GM13977 (cell line): ENCODE measurements around the gene PKIB.

Experiments
- DNase-seq: peaks from one replicate; pipeline ENCODE4 v3.0.0; 2012; ENCODE audit warnings: low spot score
- in situ Hi-C: fragments of 300-500 bp; cut with MboI; formaldehyde crosslinking; loops from one replicate; pipeline ENCODE4 v1.12.0; 2022; ENCODE audit warnings: low sequenced_read_pairs, low pct_unique_long_range_greater_than_20kb, mixed read lengths, inconsistent platforms; ENCODE audit not compliant: unreplicated experiment
- TF ChIP-seq, protein P1 (sequence below): IDR thresholded peaks from 2 replicates; pipeline ENCODE4 v1.5.1; 2012; ENCODE audit warnings: mild to moderate bottlenecking, control low read depth; ENCODE audit not compliant: insufficient read depth; ENCODE audit errors: extremely low read depth, missing control alignments

The PKIB gene

GRCh38 chr6:122755901-122756300 lies 145.7 kb downstream of the PKIB start:
- in situ Hi-C loops: no loop called here
- no peak for DNase-seq
- TF ChIP-seq, protein P1, sequence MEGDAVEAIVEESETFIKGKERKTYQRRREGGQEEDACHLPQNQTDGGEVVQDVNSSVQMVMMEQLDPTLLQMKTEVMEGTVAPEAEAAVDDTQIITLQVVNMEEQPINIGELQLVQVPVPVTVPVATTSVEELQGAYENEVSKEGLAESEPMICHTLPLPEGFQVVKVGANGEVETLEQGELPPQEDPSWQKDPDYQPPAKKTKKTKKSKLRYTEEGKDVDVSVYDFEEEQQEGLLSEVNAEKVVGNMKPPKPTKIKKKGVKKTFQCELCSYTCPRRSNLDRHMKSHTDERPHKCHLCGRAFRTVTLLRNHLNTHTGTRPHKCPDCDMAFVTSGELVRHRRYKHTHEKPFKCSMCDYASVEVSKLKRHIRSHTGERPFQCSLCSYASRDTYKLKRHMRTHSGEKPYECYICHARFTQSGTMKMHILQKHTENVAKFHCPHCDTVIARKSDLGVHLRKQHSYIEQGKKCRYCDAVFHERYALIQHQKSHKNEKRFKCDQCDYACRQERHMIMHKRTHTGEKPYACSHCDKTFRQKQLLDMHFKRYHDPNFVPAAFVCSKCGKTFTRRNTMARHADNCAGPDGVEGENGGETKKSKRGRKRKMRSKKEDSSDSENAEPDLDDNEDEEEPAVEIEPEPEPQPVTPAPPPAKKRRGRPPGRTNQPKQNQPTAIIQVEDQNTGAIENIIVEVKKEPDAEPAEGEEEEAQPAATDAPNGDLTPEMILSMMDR: no peak

- in situ Hi-C loops: no loop called here
- DNase-seq: no peak
- TF ChIP-seq, protein P1: no peak
Observed at GRCh38 chr6:122758927-122759334, 148.7 kb downstream of the PKIB start.

GRCh38 chr6:122760330-122760729 lies 150.1 kb downstream of the PKIB start:
- TF ChIP-seq, protein P1: no peak
- no peak for DNase-seq
- in situ Hi-C loops: no loop called here

- no peak for DNase-seq
- in situ Hi-C loops: no loop called here
- TF ChIP-seq, protein P1: no peak
Observed at GRCh38 chr6:122766256-122766655, 156.1 kb downstream of the PKIB start.

DNA sequence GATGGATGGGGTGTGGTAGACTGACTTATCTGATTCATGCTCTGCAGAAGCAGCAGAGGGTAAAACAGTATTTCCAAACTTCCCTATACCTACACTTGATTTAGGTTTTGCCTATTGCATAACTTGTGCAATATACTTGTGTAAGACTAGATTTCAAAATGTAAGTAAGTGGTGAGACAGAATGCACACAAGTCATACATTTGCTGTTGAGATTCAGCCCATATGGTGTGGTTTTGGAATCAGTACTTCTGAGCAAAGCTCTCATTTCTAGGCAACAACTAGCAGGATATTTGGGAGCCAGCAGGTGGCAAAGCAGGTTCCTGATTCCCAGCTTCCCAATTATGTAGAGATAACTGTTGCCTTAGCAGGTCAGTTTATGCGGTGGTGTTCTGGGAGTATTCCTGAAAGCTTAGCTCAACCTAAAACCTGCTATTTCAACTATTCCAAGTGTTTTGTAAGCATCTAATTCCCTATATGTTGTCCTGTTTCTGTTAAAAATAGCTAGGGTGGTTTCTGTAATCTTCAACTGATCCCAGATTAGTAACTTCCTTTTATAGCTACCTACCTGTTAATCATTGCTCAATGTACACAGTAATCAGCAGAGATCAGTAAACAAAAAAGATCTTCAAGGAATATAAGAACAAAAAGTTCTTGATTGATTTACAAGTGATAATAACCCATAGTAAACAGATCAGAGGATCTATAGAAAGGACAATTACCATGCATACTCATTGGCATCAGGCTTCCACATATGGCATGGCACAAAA lies 160.8 kb downstream of the PKIB start:
- TF ChIP-seq, protein P1: no peak
- no peak for DNase-seq
- in situ Hi-C loops: no loop called here

- no peak for DNase-seq
- TF ChIP-seq, protein P1: no peak
- in situ Hi-C loops: no loop called here
Observed at GRCh38 chr6:122772724-122773415, 162.7 kb downstream of the PKIB start.
